Fibroblast of lung (primary cell): ENCODE results near the gene SLC16A5. TPM values are rescaled to one million over a fixed set of nuclear protein-coding genes. Genes with fewer than 3 reads are reported as not detected.

Experiments
- DNase-seq, 2 donors: peaks; one replicate each; pipeline versions ENCODE4 v3.0.0 to v3.0.0-alpha.2; 2010; ENCODE audit warnings: low read depth in 2 of 2
- H2AFZ ChIP-seq: 2 replicates; pipeline ENCODE4 v1.5.1; 2012; ENCODE audit warnings: low read length, control low read depth, inconsistent platforms
- H3K27ac ChIP-seq: 2 replicates; pipeline ENCODE4 v1.5.1; 2011; ENCODE audit warnings: low read length, control low read depth; ENCODE audit not compliant: insufficient read depth
- H3K27me3 ChIP-seq: 2 replicates; pipeline ENCODE4 v1.5.1; 2011; ENCODE audit warnings: mild to moderate bottlenecking, low read length; ENCODE audit not compliant: control insufficient read depth, insufficient read depth
- H3K36me3 ChIP-seq: 2 replicates; pipeline ENCODE4 v1.5.1; 2011; ENCODE audit warnings: low read length; ENCODE audit not compliant: control insufficient read depth, insufficient read depth
- H3K4me1 ChIP-seq: 2 replicates; pipeline ENCODE4 v1.5.1; 2011; ENCODE audit warnings: low read length; ENCODE audit not compliant: control insufficient read depth, insufficient read depth; ENCODE audit errors: extremely low read depth
- H3K4me2 ChIP-seq: 2 replicates; pipeline ENCODE4 v1.5.1; 2011; ENCODE audit warnings: low read length, control low read depth; ENCODE audit not compliant: insufficient read depth; ENCODE audit errors: extremely low read depth
- H3K4me3 ChIP-seq, 4 experiments: fragments of 200-600 bp in 1 of 4; sonication (generic) in 1 of 4; replicated peaks in 1 of 4; 2 replicates each; pipeline ENCODE4 v1.5.1; 2011 to 2016; ENCODE audit warnings: low read length in 4 of 4, low read depth in 3 of 4, mild to moderate bottlenecking in 3 of 4, control low read depth in 2 of 4, inconsistent platforms in 1 of 4, mixed read lengths in 1 of 4; ENCODE audit not compliant: insufficient read depth in 1 of 4; ENCODE audit errors: control extremely low read depth in 1 of 4
- H3K79me2 ChIP-seq: 2 replicates; pipeline ENCODE4 v1.5.1; 2012; ENCODE audit warnings: mild to moderate bottlenecking, low read length, inconsistent platforms; ENCODE audit not compliant: control insufficient read depth, insufficient read depth
- H3K9ac ChIP-seq: 2 replicates; pipeline ENCODE4 v1.5.1; 2011; ENCODE audit warnings: mild to moderate bottlenecking, low read length, control low read depth; ENCODE audit not compliant: insufficient read depth
- H3K9me3 ChIP-seq: 2 replicates; pipeline ENCODE4 v1.5.1; 2012; ENCODE audit warnings: low read depth, low read length; ENCODE audit not compliant: control insufficient read depth, insufficient read depth
- H4K20me1 ChIP-seq: 2 replicates; pipeline ENCODE4 v1.5.1; 2011; ENCODE audit warnings: low read length; ENCODE audit not compliant: control insufficient read depth, insufficient read depth; ENCODE audit errors: extremely low read depth
- CTCF ChIP-seq, 2 donors: IDR thresholded peaks in 1 of 2; conservative IDR thresholded peaks in 1 of 2; 1 replicate in 1 of 2; 2 replicates in 1 of 2; pipeline ENCODE4 v1.5.1; 2011 to 2012; ENCODE audit warnings: low read length in 2 of 2, control low read depth in 1 of 2, inconsistent platforms in 1 of 2, low read depth in 1 of 2, mild to moderate bottlenecking in 1 of 2
- EZH2 ChIP-seq: IDR thresholded peaks from 2 replicates; pipeline ENCODE4 v1.5.1; 2012; ENCODE audit warnings: low read length, control low read depth, mild to moderate bottlenecking; ENCODE audit errors: missing control alignments
- polyA plus RNA-seq, 2 donors: library from polyadenylated mRNA; depleted of rRNA in 1 of 2; stranded (reverse) in 1 of 2; unstranded in 1 of 2; fragments of >200 nt; gene quantifications; 2 replicates each; pipeline ENCODE4 v1.2.1, GENCODE V29; 2011 to 2012; ENCODE audit warnings: missing spikeins in 1 of 2
- total RNA-seq: library from RNA; depleted of rRNA; stranded (reverse); fragments of >200 nt; gene quantifications from 2 replicates; pipeline ENCODE4 v1.2.1, GENCODE V29; 2014

Gene SLC16A5
- total and polyA plus RNA-seq, 2 donors (not counting 1 experiment from before 2014, with no cell fraction given): 1.5 to 8.4 TPM

- H3K4me1 ChIP-seq: peaks cover 8% of the 10 kb centered on the region
- H3K9ac ChIP-seq: peak within 1 kb of the TSS; percentile 61
- DNase-seq: peak; percentile 72 to 74
- no peaks in the 10 kb centered on the region for H3K9me3 ChIP-seq
- peaks cover 3% of the 10 kb centered on the region for H3K79me2 ChIP-seq
- peak within 1 kb of the TSS; percentile 92 for H3K4me2 ChIP-seq
- H3K27me3 ChIP-seq: no peaks in the 10 kb centered on the region
- H3K4me3 ChIP-seq: peak within 1 kb of the TSS; percentile 80 to 83 (median 82)
- H3K36me3 ChIP-seq: no peaks in the 10 kb centered on the region
- H3K27ac ChIP-seq: no peak within 1 kb of the TSS
- no peaks in the 10 kb centered on the region for H4K20me1 ChIP-seq
- H2AFZ ChIP-seq: peak within 1 kb of the TSS; percentile 91
- TF ChIP-seq CTCF (conservative IDR thresholded peaks at IDR 0.05 in 1 of 2, IDR thresholded peaks at IDR 0.05 in 1 of 2; ENCODE audit: low read depth in 1 of 2, low read length in 2 of 2) (no peak), EZH2 (no peak)
Measured at GRCh38 chr17:75109407-75110233, 21.9 kb downstream of the SLC16A5 start, which contains the start of gene ARMC7. Gene ARMC7 (plus strand): TSS chr17:75109969. CDS start chr17:75110289, 320 bp downstream.

GRCh38 chr17:75110234-75110937 lies 22.6 kb downstream of the SLC16A5 start:
- Histone ChIP-seq H3K79me2 (peaks cover 3% of the 10 kb centered on the region), H2AFZ (peak overlapping the region; percentile 91), H3K36me3 (no peaks in the 10 kb centered on the region), H3K27me3 (no peaks in the 10 kb centered on the region), H3K9me3 (no peaks in the 10 kb centered on the region), H3K27ac (no peak overlapping the region), H3K9ac (peak overlapping the region; percentile 32), H3K4me1 (peaks cover 8% of the 10 kb centered on the region), H4K20me1 (no peaks in the 10 kb centered on the region), H3K4me2 (peak overlapping the region; percentile 92), H3K4me3 (peak overlapping the region; percentile 80 to 83 (median 82))
- TF ChIP-seq EZH2 (no peak), CTCF (conservative IDR thresholded peaks at IDR 0.05 in 1 of 2, IDR thresholded peaks at IDR 0.05 in 1 of 2; ENCODE audit: low read depth in 1 of 2, low read length in 2 of 2) (no peak)
- no peak for DNase-seq

GRCh38 chr17:75111777-75112335 lies 24.1 kb downstream of the SLC16A5 start:
- TF ChIP-seq CTCF (conservative IDR thresholded peaks at IDR 0.05 in 1 of 2, IDR thresholded peaks at IDR 0.05 in 1 of 2; ENCODE audit: low read depth in 1 of 2, low read length in 2 of 2): no peak
- no peak for TF ChIP-seq EZH2
- Histone ChIP-seq H3K27ac (no peak overlapping the region), H3K4me2 (no peak overlapping the region), H2AFZ (no peak overlapping the region), H3K4me3 (no peak overlapping the region), H3K9me3 (no peaks in the 10 kb centered on the region), H3K27me3 (no peaks in the 10 kb centered on the region), H3K36me3 (no peaks in the 10 kb centered on the region), H3K79me2 (peaks cover 3% of the 10 kb centered on the region), H4K20me1 (no peaks in the 10 kb centered on the region), H3K4me1 (peaks cover 8% of the 10 kb centered on the region), H3K9ac (no peak overlapping the region)
- DNase-seq: no peak
